Stimulated activated CD4-positive, alpha-beta T cell treated with anti-CD3 and anti-CD28 coated beads, Interleukin-1b, Interleukin-23, amount 100 ng/mL, for 48 hours (primary cell): Measurements from ENCODE around the gene SNX10.

Experiments used
- DNase-seq: peaks from one replicate; pipeline ENCODE4 v3.0.0-alpha.2; 2020

Gene SNX10

GRCh38 chr7:26337232-26337865 is 45.7 kb downstream of the SNX10 start:
- DNase-seq, result no peak

- no peak for DNase-seq
Observed at GRCh38 chr7:26340476-26341018, 48.9 kb downstream of the SNX10 start.

GRCh38 chr7:26343320-26343832 is 51.7 kb downstream of the SNX10 start:
- DNase-seq, result no peak

- DNase-seq, result no peak
Observed at GRCh38 chr7:26343837-26344236, 52.2 kb downstream of the SNX10 start.

- DNase-seq, result no peak
Observed at GRCh38 chr7:26345202-26345601, 53.5 kb downstream of the SNX10 start.

GRCh38 chr7:26345837-26346236 is 54.2 kb downstream of the SNX10 start:
- no peak for DNase-seq

GRCh38 chr7:26346611-26347203 is 55.0 kb downstream of the SNX10 start:
- peak; percentile 21 for DNase-seq

- no peak for DNase-seq
Observed at GRCh38 chr7:26348234-26348851, 56.7 kb downstream of the SNX10 start.

GRCh38 chr7:26349005-26349915 is 57.6 kb downstream of the SNX10 start:
- DNase-seq, result no peak

GRCh38 chr7:26351171-26351570 is 59.5 kb downstream of the SNX10 start:
- DNase-seq, result no peak

GRCh38 chr7:26356229-26356628 is 64.6 kb downstream of the SNX10 start:
- no peak for DNase-seq

- DNase-seq, result no peak
Observed at GRCh38 chr7:26356929-26357798, 65.5 kb downstream of the SNX10 start.

GRCh38 chr7:26357799-26358151 is 66.1 kb downstream of the SNX10 start:
- DNase-seq, result no peak

GRCh38 chr7:26360650-26361049 is 69.0 kb downstream of the SNX10 start:
- no peak for DNase-seq

- DNase-seq, result no peak
Observed at GRCh38 chr7:26361637-26362036, 70.0 kb downstream of the SNX10 start.

GRCh38 chr7:26363465-26363864 is 71.8 kb downstream of the SNX10 start:
- no peak for DNase-seq

- DNase-seq, result peak; percentile 37
Observed at GRCh38 chr7:26365077-26365900, 73.6 kb downstream of the SNX10 start.

GRCh38 chr7:26365901-26366275 is 74.2 kb downstream of the SNX10 start:
- no peak for DNase-seq

- no peak for DNase-seq
Observed at GRCh38 chr7:26367219-26367711, 75.6 kb downstream of the SNX10 start.

- DNase-seq, result no peak
Observed at GRCh38 chr7:26368542-26368941, 76.9 kb downstream of the SNX10 start.

- DNase-seq, result no peak
Observed at GRCh38 chr7:26369593-26369992, 77.9 kb downstream of the SNX10 start.
